Ishikawa (cell line): ENCODE measurements around the gene ESYT2.

Source experiments
- CEBPB ChIP-seq: IDR thresholded peaks from 2 replicates; pipeline ENCODE4 v1.6.1; 2012
- CREB1 ChIP-seq: IDR thresholded peaks from 2 replicates; pipeline ENCODE4 v1.6.1; 2012; ENCODE audit warnings: low read depth
- EGR1 ChIP-seq: IDR thresholded peaks from 2 replicates; pipeline ENCODE4 v1.6.1; 2012
- EP300 ChIP-seq: IDR thresholded peaks from 2 replicates; pipeline ENCODE4 v1.6.1; 2012; ENCODE audit warnings: borderline replicate concordance
- FOXM1 ChIP-seq: IDR thresholded peaks from 2 replicates; pipeline ENCODE4 v1.6.1; 2012; ENCODE audit warnings: low read depth, borderline replicate concordance
- MAX ChIP-seq: IDR thresholded peaks from 2 replicates; pipeline ENCODE4 v1.6.1; 2012
- NFIC ChIP-seq: IDR thresholded peaks from 2 replicates; pipeline ENCODE4 v1.6.1; 2012
- RAD21 ChIP-seq: IDR thresholded peaks from 2 replicates; pipeline ENCODE4 v1.6.1; 2012; ENCODE audit warnings: low read depth
- REST ChIP-seq: IDR thresholded peaks from 2 replicates; pipeline ENCODE4 v1.6.1; 2012; ENCODE audit warnings: low read depth, mild to moderate bottlenecking
- TAF1 ChIP-seq: IDR thresholded peaks from 2 replicates; pipeline ENCODE4 v1.6.1; 2012; ENCODE audit warnings: low read depth, mild to moderate bottlenecking
- TCF12 ChIP-seq: IDR thresholded peaks from 2 replicates; pipeline ENCODE4 v1.6.1; 2012; ENCODE audit warnings: low read depth
- TEAD4 ChIP-seq: IDR thresholded peaks from 2 replicates; pipeline ENCODE4 v1.6.1; 2012
- USF1 ChIP-seq: IDR thresholded peaks from 2 replicates; pipeline ENCODE4 v1.6.1; 2012
- YY1 ChIP-seq: IDR thresholded peaks from 2 replicates; pipeline ENCODE4 v1.6.1; 2012; ENCODE audit warnings: low read depth
- ZBTB7A ChIP-seq: IDR thresholded peaks from 2 replicates; pipeline ENCODE4 v1.6.1; 2012; ENCODE audit warnings: low read depth

ESYT2 gene

GRCh38 chr7:158818325-158819213 lies 10.7 kb downstream of the ESYT2 start:
- TF ChIP-seq RAD21 (peak; percentile 28; the same call in 1 of the 2 replicates), EP300 (peak; percentile 68; the same call in 1 of the 2 replicates), ZBTB7A (peak; percentile 71; the same call in 1 of the 2 replicates), TCF12 (peak; percentile 89), TAF1 (0 out of 2 replicates have a peak, but pooled peaks have one; percentile 11), YY1 (0 out of 2 replicates have a peak, but pooled peaks have one; percentile 36), NFIC (peak; percentile 19), CEBPB (no peak), EGR1 (no peak), MAX (peak; percentile 76), REST (no peak), USF1 (peak; percentile 67), TEAD4 (peak; percentile 97), FOXM1 (no peak), CREB1 (no peak)

GRCh38 chr7:158816995-158817394 lies 12.3 kb downstream of the ESYT2 start:
- TF ChIP-seq USF1 (no peak), MAX (0 out of 2 replicates have a peak, but pooled peaks have one; percentile 25), ZBTB7A (no peak), REST (no peak), CEBPB (no peak), CREB1 (no peak), EGR1 (no peak), TAF1 (no peak), RAD21 (no peak), TEAD4 (peak; percentile 33; the same call in 1 of the 2 replicates), NFIC (no peak), TCF12 (no peak), FOXM1 (no peak), EP300 (no peak), YY1 (no peak)

GRCh38 chr7:158816271-158816670 lies 13.0 kb downstream of the ESYT2 start:
- TF ChIP-seq TEAD4 (peak; percentile 59), CREB1 (no peak)

GRCh38 chr7:158815800-158816128 lies 13.5 kb downstream of the ESYT2 start:
- TF ChIP-seq TCF12: no peak
- no peak for TF ChIP-seq USF1
- TF ChIP-seq MAX: no peak
- no peak for TF ChIP-seq RAD21
- no peak for TF ChIP-seq REST
- TF ChIP-seq CREB1: no peak
- no peak for TF ChIP-seq EGR1
- TF ChIP-seq EP300: no peak
- no peak for TF ChIP-seq TAF1
- no peak for TF ChIP-seq YY1
- no peak for TF ChIP-seq CEBPB
- no peak for TF ChIP-seq FOXM1
- no peak for TF ChIP-seq ZBTB7A
- no peak for TF ChIP-seq TEAD4
- TF ChIP-seq NFIC: no peak
